Raji (cell line): ENCODE results near the gene ANGPTL3.

ENCODE experiments used
- POLR2A ChIP-seq: IDR thresholded peaks from 2 replicates; pipeline ENCODE4 v1.6.1; 2011; ENCODE audit warnings: low read depth, low read length, control low read depth; ENCODE audit not compliant: insufficient read depth

The ANGPTL3 gene, protein sequence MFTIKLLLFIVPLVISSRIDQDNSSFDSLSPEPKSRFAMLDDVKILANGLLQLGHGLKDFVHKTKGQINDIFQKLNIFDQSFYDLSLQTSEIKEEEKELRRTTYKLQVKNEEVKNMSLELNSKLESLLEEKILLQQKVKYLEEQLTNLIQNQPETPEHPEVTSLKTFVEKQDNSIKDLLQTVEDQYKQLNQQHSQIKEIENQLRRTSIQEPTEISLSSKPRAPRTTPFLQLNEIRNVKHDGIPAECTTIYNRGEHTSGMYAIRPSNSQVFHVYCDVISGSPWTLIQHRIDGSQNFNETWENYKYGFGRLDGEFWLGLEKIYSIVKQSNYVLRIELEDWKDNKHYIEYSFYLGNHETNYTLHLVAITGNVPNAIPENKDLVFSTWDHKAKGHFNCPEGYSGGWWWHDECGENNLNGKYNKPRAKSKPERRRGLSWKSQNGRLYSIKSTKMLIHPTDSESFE

GRCh38 chr1:62597281-62597680 lies at the start of gene ANGPTL3:
TSS of gene ANGPTL3 (plus strand) at chr1:62597520. CDS start at chr1:62597567, 47 bp downstream.
- TF ChIP-seq POLR2A = no peak

DNA sequence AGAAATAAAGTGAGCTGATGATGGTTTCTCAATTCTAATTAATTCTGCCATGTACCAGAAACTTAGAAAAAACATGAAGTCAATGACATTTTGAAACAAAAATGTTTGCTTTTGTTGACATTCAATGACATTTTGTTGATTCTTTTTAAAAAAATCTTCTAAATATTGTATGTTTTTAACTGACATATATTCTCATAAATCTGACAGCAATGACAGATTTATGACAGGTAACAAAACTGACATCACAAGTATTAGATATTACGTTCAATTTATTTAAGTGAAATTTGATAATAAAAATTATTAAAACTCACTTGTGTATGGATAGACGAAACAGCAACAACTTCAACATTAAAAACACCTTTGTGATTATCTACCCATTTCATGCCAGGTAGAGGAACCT lies 36.0 kb upstream of the ANGPTL3 start:
- no peak for TF ChIP-seq POLR2A

- no peak for TF ChIP-seq POLR2A
These were observed 24.8 kb upstream of the ANGPTL3 start for GRCh38 chr1:62572476-62572875.

- TF ChIP-seq POLR2A = no peak
These were observed 23.6 kb upstream of the ANGPTL3 start for GRCh38 chr1:62573675-62574074.

DNA sequence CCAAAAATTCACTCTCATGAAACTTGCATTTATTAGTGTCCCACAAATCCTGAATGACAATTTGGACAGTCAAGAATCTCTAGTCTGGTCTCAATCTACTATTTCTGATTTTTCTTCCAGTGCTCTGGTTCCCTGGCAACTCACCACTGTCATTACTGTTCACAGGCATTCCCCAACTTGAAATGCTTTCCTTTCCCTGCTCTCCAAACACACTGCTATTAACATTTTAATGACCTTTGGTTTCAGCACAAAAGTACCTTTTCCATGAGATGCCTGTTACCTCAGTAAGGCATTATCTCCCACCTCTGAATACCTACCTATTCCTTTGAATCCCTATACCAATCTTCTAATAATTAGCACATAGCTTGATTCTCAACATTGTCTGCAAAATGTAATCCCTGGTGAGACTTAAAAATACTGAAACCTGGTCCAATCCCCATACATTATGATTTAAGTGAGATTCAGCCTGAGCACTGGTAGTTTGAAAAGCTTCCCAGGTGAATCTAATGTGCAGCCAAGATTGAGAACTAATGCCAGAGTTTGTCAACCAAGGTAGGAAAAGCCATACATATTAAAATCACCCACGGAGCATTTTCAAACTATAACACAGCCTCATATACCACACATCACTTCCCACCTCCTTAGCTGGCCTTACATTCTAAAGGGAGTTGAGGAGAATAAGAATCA lies 11.7 kb upstream of the ANGPTL3 start:
- no peak for TF ChIP-seq POLR2A

DNA sequence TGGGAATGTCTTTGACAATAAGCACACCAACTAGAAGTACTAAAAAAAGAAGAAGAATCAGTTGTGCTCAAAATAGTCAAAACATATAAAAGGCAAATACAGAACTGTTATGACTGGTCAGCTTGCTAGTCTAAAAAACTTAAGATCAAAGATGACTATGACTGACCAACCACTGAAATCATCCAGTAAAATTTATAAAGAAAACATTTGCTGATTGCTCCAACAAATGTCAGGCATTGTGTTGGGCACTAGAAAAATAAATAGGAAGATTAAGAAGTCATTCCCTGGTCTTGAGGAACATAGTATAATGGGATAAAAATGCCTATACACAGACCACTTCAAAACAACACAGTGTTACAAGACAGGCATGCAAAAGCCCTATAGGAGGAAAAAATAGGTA lies 9.3 kb upstream of the ANGPTL3 start:
- TF ChIP-seq POLR2A = no peak

DNA sequence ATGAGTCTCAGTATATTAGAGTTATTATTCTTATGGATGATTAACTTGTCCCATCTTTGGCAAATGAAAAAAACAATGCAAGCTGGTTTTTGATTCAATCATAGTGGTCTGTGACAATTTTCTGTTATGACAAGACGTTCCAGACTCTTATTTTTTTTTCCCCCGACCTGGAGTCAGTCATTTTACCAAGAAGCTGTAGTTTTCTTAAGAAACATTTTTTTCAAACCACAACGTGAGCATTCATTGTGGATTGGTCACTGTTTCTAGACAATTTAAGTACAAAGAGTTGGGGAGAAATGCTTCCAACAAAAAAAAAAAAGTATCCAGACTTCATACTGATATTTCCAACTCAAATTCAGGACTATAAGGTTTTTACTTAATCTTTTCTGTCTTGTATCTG lies 8.0 kb upstream of the ANGPTL3 start:
- TF ChIP-seq POLR2A = no peak

DNA sequence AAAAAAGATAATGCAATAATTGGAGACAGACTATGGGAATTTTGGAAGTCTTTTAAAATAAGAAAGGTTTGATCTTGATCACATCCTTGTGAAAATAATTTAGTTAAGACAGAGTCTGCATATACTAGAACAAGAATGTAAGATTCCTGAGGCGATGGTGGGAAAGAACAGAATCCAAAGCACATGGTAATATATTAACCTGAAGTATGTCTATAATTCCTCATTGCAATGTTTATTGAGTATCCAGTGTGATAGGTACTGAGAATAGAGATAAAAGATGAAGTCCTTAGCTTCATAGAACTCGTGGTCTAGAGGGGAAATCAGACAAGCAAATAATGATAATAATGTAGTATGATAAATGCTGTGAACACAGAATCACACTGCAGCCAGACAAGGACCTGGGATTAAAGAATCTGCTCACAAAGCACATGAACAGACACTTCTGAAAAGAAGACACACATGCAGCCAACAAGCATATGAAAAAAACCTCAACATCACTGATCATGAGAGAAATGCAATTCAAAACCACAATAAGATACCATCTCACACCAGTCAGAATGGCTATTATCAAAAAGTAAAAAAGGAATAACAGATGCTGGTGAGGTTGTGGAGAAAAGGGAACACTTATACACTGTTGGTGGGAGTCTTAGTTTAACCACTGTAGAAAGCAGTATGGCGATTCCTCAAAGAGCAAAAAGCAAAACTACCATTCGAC lies 6.9 kb upstream of the ANGPTL3 start:
- no peak for TF ChIP-seq POLR2A

DNA sequence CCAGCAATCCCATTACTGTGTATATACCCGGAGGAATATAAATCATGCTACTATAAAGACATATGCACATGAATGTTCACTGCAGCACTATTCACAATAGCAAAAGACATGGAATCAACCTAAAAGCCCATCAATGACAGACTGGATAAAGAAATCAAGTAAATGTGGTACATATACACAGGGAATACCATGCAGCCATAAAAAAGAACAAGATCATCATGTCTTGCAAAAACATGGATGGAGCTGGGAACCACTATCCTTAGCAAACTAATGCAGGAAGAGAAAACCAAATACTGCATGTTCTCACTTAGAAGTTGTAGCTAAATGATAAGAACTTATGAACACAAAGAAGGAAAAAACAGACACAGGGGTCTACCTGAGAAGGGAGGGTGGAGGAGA lies 6.4 kb upstream of the ANGPTL3 start:
- TF ChIP-seq POLR2A = no peak

DNA sequence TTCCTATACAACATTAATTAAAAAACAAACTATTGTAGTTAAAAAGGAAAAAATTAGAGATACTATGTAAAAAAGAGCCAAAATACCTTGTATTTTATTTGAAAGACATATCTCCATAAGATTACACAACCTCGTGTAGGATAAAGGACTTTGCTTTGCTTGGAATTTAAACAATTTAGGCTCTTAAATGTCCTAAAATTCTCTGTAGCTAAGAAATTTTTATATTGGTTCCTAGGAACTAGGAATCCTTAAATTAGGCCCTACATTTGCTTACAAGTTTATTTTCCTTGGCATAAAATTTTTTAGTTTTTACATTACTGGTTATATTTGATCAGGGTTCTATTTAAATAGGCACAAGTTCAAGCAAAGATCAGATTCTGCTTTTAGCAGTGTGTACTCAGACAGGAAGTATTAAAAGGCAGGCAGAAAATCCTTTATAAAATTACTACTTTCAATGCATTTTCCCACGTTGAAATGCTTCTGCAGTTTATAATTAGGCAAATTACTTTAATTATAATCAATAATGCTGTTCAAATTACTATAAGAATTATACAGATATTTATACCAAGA lies 3.4 kb upstream of the ANGPTL3 start:
- no peak for TF ChIP-seq POLR2A

DNA sequence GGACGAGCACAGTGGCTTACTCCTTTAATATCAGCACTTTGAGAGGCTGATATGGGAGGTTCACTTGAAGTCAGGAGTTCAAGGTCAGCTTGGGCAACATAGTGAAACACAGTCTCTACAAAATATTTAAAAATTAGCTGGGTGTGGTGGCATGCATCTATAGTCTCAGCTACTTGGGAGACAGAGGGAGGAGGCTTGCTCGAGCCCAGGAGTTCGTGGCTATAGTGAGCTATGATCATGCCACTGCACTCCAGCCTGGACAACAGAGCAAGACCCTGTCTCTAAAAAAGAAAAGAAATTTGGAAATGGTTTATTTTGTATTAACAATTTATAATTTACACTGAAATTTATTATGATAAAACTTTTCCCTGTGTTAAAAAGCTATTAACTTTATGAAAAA lies 1.7 kb upstream of the ANGPTL3 start:
- no peak for TF ChIP-seq POLR2A

GRCh38 chr1:62599044-62599443 lies 1.7 kb downstream of the ANGPTL3 start:
- TF ChIP-seq POLR2A = no peak

- no peak for TF ChIP-seq POLR2A
These were observed 4.1 kb downstream of the ANGPTL3 start for GRCh38 chr1:62601457-62601856.

DNA sequence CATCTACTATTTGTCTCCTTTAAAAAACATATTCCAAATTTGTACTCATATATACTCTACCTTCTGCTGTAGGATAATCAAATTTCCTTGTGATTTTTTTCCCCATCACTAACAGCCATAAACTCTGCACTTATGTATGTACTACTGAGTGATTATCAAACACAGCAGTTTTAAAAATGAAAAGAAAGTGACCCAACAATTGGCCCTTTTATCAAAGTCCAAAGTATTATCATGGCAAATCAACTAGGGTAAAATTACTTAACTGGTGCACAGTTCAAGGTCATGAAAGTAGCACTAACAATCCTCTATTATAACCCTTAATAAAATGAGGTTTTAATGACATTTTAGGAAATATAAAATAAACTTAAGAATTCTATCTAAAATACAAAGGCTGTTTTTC lies 11.6 kb downstream of the ANGPTL3 start:
- no peak for TF ChIP-seq POLR2A

DNA sequence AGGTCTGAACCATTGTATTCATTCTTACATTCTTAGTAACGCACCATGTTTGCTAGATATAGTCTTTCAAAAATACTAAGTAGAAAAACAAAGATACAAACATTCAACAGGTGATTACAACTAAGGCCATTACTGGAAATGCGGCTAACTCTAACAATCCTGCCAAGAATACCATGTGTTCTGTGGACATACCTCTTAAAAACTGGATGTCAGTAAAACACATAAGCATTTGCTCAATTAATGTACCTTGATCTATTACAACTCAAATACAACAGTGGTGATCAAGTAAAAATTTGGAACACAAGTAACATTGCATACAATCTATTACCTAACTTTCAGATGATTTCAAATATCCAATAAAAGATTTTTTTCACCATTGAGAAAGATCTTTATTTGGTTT lies 15.4 kb downstream of the ANGPTL3 start:
- TF ChIP-seq POLR2A = no peak
